ENCODE measurements around the gene A4GALT. TPM values are rescaled to one million over a fixed set of nuclear protein-coding genes. Genes with fewer than 3 reads are reported as not detected.

Gene A4GALT
- total RNA-seq, 2 experiments from 2014 or later: 56.0 to 61.5 TPM

- POLR2A ChIA-PET: interaction anchor here (0.7 kb wide), 2 partner anchors 8 to 16 kb away, joined by 3 to 5 read pairs; no protein-coding TSS in a partner anchor
- no peak overlapping the region for H2AFZ ChIP-seq (ENCODE audit: low read length)
- H3K9me3 ChIP-seq (ENCODE audit: low read length): no peaks in the 10 kb centered on the region
- no peaks in the 10 kb centered on the region for H3K9me2 ChIP-seq (ENCODE audit: insufficient read depth, low read length)
- no peaks in the 10 kb centered on the region for H3K79me2 ChIP-seq (ENCODE audit: insufficient read depth, low read depth, low read length)
- no peak for TF ChIP-seq EZH2phosphoT487 (IDR thresholded peaks at IDR 0.05; ENCODE audit: borderline replicate concordance, low read depth, low read length)
- TF ChIP-seq, protein P1, sequence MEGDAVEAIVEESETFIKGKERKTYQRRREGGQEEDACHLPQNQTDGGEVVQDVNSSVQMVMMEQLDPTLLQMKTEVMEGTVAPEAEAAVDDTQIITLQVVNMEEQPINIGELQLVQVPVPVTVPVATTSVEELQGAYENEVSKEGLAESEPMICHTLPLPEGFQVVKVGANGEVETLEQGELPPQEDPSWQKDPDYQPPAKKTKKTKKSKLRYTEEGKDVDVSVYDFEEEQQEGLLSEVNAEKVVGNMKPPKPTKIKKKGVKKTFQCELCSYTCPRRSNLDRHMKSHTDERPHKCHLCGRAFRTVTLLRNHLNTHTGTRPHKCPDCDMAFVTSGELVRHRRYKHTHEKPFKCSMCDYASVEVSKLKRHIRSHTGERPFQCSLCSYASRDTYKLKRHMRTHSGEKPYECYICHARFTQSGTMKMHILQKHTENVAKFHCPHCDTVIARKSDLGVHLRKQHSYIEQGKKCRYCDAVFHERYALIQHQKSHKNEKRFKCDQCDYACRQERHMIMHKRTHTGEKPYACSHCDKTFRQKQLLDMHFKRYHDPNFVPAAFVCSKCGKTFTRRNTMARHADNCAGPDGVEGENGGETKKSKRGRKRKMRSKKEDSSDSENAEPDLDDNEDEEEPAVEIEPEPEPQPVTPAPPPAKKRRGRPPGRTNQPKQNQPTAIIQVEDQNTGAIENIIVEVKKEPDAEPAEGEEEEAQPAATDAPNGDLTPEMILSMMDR (conservative IDR thresholded peaks at IDR 0.05; ENCODE audit: low read length): no peak
- no peaks in the 10 kb centered on the region for H3K36me3 ChIP-seq (ENCODE audit: insufficient read depth, low read length)
- intact Hi-C loops (cut with micrococcal nuclease; ENCODE audit: unreplicated experiment): no loop called here
- no peak overlapping the region for H3K27ac ChIP-seq (ENCODE audit: low read depth, low read length, poor library complexity, severe bottlenecking)
- CTCF ChIA-PET (ENCODE audit: unreplicated experiment): no interaction called here
- peaks cover 16% of the 10 kb centered on the region for H3K4me1 ChIP-seq (ENCODE audit: insufficient read depth, low read length, poor library complexity, severe bottlenecking)
- BruUV-seq (replicated peaks): no TSS peak
- H3K4me2 ChIP-seq (ENCODE audit: low read length): no peak overlapping the region
- no peak overlapping the region for H3K4me3 ChIP-seq (ENCODE audit: low read depth, low read length, poor library complexity, severe bottlenecking)
- no peaks in the 10 kb centered on the region for H4K20me1 ChIP-seq (ENCODE audit: insufficient read depth, low read length)
- DNase-seq (ENCODE audit: low spot score): no peak
Measured at GRCh38 chr22:42732081-42732480, 11.4 kb upstream of the A4GALT start.

GRCh38 chr22:42726811-42727210 is 6.1 kb upstream of the A4GALT start:
- intact Hi-C loops (cut with micrococcal nuclease; ENCODE audit: unreplicated experiment): no loop called here
- Histone ChIP-seq H4K20me1 (ENCODE audit: insufficient read depth, low read length) (no peaks in the 10 kb centered on the region), H3K4me1 (ENCODE audit: insufficient read depth, low read length, poor library complexity, severe bottlenecking) (peaks cover 49% of the 10 kb centered on the region), H2AFZ (ENCODE audit: low read length) (peak overlapping the region; percentile 77; the same call in 1 of the 2 replicates), H3K9me2 (ENCODE audit: insufficient read depth, low read length) (no peaks in the 10 kb centered on the region), H3K36me3 (ENCODE audit: insufficient read depth, low read length) (no peaks in the 10 kb centered on the region), H3K4me3 (ENCODE audit: low read depth, low read length, poor library complexity, severe bottlenecking) (no peak overlapping the region), H3K4me2 (ENCODE audit: low read length) (peak overlapping the region; percentile 58; the same call in 1 of the 2 replicates), H3K79me2 (ENCODE audit: insufficient read depth, low read depth, low read length) (no peaks in the 10 kb centered on the region), H3K27ac (ENCODE audit: low read depth, low read length, poor library complexity, severe bottlenecking) (no peak overlapping the region), H3K9me3 (ENCODE audit: low read length) (no peaks in the 10 kb centered on the region)
- BruUV-seq (replicated peaks): no TSS peak
- TF ChIP-seq EZH2phosphoT487 (IDR thresholded peaks at IDR 0.05; ENCODE audit: borderline replicate concordance, low read depth, low read length): no peak
- TF ChIP-seq, protein P1 (conservative IDR thresholded peaks at IDR 0.05; ENCODE audit: low read length): no peak
- DNase-seq (ENCODE audit: low spot score): no peak
- ChIA-PET CTCF (ENCODE audit: unreplicated experiment) (no interaction called here), POLR2A (interaction anchor here (0.7 to 1.4 kb wide), 3 partner anchors 9 to 20 kb away, joined by 3 read pairs; no protein-coding TSS in a partner anchor)

DNA sequence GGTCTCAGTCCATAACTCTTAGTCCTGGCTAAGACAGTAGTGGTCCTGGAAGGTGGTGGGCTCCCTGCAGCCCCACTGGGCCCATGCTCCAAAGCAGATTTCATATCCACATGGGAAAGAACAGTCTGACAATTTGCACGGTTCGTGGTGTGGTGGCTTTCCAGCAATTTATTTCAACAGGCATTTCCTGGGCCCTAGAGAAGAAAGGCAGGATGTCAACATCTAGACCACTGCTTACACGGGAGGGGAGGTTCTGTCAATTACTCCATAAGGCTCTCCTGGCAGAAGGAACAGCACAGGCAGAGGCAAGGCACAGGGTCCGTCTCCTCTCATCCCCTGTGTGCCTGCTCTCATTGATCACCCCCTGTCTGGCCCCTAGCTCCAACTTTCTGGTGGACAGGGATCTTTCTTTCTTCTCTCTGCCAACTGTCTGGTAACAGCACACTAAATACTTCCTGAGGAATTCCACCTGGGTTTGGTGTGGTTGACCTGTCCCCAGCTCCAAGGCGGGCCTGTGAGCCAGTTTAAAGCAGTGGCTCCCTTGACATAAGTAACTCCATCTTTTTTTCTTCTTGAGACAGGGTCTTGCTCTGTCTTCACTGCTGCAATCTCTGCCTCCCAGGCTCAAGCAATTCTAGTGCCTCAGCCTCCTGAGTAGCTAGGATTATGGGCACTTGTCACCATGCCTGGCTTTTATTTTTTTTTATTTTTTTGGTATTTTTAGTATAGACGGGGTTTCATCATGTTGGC is 5.1 kb upstream of the A4GALT start:
- no peak for DNase-seq (ENCODE audit: low spot score)
- no peak overlapping the region for H3K27ac ChIP-seq (ENCODE audit: low read depth, low read length, poor library complexity, severe bottlenecking)
- BruUV-seq (replicated peaks): no TSS peak
- ChIA-PET CTCF (ENCODE audit: unreplicated experiment) (no interaction called here), POLR2A (interaction anchor here (0.6 to 1.4 kb wide), 3 partner anchors 15 to 87 kb away, joined by 3 to 4 read pairs (median 3); no protein-coding TSS in a partner anchor)
- H3K9me3 ChIP-seq (ENCODE audit: low read length): no peaks in the 10 kb centered on the region
- no peak overlapping the region for H3K4me2 ChIP-seq (ENCODE audit: low read length)
- no peak overlapping the region for H3K4me3 ChIP-seq (ENCODE audit: low read depth, low read length, poor library complexity, severe bottlenecking)
- H3K9me2 ChIP-seq (ENCODE audit: insufficient read depth, low read length): no peaks in the 10 kb centered on the region
- peaks cover 57% of the 10 kb centered on the region for H3K4me1 ChIP-seq (ENCODE audit: insufficient read depth, low read length, poor library complexity, severe bottlenecking)
- no peaks in the 10 kb centered on the region for H4K20me1 ChIP-seq (ENCODE audit: insufficient read depth, low read length)
- intact Hi-C loops (cut with micrococcal nuclease; ENCODE audit: unreplicated experiment): no loop called here
- TF ChIP-seq, protein P1 (conservative IDR thresholded peaks at IDR 0.05; ENCODE audit: low read length): no peak
- TF ChIP-seq EZH2phosphoT487 (IDR thresholded peaks at IDR 0.05; ENCODE audit: borderline replicate concordance, low read depth, low read length): no peak
- H2AFZ ChIP-seq (ENCODE audit: low read length): no peak overlapping the region
- no peaks in the 10 kb centered on the region for H3K36me3 ChIP-seq (ENCODE audit: insufficient read depth, low read length)
- no peaks in the 10 kb centered on the region for H3K79me2 ChIP-seq (ENCODE audit: insufficient read depth, low read depth, low read length)

All from OCI-LY7 (cell line).